Hindlimb muscle (tissue), 1 donor: ENCODE results near the gene MMP24. TPM values are rescaled to one million over a fixed set of nuclear protein-coding genes. Genes with fewer than 3 reads are reported as not detected.
A peak's percentile ranks its signal among the peaks of the same experiment; 100 is the strongest.
"Not testable (repeated sequence)": the region's sequence is repeated elsewhere in the genome, so short reads cannot be mapped to it uniquely, and the experiment has no call there.

Experiments
- DNase-seq: peaks from one replicate; pipeline ENCODE4 v3.0.0-alpha.2; 2013
- polyA plus RNA-seq: library from polyadenylated mRNA; unstranded; fragments of 120-200 nt; gene quantifications from one replicate; pipeline ENCODE4 v1.2.1, GENCODE V29; 2013; ENCODE audit not compliant: insufficient read length

MMP24 gene
- polyA plus RNA-seq, 1 donor: 0.43 TPM

- DNase-seq: no peak
Observed at GRCh38 chr20:35223941-35224340, 2.5 kb upstream of the MMP24 start.

- DNase-seq: no peak
Observed at GRCh38 chr20:35224536-35224935, 2.0 kb upstream of the MMP24 start.

DNA sequence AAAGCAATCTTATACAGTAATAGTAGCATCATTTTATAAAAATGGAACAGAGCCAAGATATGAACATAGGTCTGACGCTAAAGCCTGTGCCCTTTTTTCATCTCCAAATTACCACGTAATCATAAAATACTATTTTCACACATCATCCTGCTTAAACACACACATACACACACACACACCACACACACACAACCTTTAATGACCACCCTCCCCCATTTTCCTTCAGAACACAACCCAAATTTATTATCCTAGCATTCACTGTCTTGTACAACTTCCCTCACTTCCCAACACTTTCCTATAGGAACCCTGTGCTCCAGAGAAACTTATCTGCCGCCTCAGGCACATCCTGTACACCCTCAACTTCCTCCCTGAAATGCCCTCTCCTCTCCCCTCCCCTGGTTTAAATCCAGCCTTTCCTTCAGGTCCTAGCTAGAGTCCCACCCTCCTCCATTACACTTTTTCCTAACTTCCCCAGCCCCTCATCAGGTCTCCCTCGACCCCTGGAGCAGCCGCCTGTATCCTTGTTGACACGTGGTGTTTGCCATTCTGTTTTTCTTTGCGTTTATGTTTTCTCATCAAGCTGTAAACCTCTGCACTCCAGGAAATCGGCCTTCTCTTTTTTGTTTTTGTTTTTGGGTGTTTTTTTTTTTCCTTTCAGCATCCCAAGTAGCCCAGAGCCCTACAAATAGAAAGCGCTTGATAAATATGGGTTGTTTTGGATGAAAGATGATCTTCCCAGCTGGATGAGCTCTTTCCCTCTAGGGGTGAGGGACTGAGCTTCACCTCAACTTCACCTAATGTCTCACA lies 968 bp upstream of the MMP24 start:
- no peak for DNase-seq

DNA sequence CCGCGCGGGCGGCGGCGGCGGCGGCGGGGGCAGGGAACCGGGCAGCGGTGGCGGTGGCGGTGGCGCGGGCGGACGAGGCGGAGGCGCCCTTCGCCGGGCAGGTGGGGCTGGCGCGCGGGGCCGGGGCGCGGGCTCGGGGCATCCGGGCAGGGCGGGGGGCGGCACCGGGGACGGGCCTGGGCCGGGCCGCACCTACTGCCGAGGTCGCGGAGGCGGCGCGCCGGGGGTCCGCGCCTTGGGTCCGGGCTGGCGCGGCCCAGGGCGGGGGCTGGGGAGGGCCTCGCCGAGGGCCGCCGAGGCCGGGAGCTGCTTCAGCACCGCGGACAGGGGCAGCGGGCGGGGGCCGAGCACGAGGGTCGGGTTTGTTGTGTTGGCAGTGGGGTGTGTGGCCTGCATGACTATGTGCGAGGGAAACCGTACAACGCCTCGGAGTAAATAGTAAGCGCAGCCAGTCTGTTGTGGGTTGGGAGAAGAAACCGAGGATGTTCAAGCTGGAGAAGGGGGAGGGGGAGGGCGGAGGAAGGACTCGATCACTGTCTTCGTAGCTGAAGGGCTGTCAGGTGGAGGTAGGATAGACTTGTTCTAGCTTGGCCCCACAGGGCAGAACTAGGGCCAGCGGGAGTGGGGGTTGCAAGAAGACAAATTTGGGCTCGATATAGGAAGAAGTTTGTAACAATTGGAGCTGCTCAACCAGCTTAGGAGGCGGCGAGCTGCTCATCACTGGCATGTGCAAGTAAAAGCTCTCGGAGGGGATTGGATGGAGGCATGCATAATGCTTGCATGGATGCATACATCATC lies 593 bp downstream of the MMP24 start:
- DNase-seq: peak; percentile 57

DNA sequence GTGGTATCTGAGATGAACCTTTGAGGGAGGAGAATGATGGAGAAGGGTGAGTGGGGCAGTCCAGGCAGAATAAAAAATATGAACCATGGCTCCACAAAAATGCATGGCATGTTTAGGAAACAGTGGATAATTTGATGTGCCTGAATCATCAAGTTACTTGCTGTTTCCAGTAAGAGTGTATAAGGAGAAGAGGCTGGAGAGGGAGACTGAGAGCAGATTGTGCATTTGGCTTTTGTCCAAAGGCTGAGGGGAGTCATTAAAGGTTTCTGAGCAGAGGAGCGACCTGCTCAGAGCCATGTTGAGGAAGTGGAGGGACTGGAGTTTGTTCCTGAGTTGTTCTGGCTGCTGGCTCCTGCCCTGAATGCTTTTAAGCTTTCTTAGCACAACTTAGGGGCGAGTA lies 6.1 kb downstream of the MMP24 start:
- no peak for DNase-seq

- no peak for DNase-seq
Observed at GRCh38 chr20:35235881-35236280, 9.4 kb downstream of the MMP24 start.

DNA sequence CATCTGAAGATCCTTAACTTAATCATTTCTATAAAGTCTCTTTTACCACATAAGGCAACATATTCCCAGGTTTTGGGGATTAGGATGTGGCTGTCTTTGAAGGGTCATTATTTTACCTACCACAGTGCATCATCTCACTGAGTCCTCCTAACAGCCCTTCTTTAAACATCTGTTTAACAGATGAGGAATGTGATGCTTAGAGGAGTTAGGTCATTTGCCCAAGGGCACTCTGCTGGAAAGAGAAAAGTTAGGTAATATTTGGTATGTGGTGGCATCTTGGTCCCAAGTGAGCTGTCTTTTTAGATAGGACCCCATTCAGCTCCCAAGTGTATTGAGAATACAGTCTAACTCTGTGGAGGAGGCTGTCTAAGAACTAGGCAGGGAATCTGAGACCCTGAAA lies 11.0 kb downstream of the MMP24 start:
- no peak for DNase-seq

GRCh38 chr20:35238170-35238569 lies 11.7 kb downstream of the MMP24 start:
- no peak for DNase-seq

DNA sequence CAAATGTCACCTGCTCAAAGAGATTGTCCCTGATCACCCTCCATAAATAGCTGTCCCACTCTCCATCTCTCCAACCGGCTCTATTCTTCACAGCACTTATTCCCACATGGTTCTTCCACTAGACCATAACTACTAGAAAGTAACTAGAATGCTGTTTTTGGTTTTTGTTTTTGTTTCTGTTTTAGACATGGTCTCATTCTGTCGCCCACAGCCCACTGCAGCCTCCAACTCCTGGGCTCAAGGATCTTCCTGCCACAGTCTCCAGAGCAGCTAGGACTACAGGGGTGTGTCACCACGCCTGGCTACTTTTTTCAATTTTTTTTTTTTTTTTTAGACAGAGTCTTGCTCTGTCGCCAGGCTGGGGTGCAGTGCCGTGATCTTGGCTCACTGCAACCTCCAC lies 12.2 kb downstream of the MMP24 start:
- no peak for DNase-seq

DNA sequence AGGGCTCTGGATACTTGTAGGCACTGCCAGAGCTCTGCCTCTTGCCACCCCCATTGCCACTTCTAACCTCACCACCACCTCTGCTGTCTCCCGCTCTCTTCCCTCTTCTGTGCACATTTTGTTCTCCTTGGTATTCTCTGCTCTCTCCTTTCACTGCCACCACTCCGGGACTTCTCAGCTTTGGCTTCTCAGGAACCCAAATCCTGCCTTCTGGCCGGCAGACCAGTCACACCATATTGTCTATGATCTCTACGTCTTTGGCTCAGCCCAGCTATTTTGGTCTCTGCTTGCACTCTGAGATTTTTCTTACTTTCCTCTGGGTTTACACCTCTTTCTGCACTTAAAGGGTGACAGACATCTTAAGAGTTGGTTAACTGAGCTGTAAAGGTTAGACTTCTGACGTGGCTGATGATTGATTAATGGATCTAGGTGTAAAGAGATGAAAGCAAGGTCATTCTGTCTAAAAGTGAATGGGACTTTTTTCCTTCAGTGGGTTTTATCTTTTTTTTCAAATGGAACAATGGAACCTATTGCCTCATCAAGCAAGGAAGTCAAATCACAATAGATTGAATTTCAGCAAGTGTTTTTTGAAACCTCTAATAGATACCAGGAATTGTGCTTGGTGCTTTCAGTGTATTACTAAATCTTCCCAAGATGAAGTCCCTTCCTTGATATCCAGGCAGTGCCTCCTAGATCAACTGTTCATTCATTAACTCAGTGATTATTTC lies 13.8 kb downstream of the MMP24 start:
- DNase-seq: no peak

DNA sequence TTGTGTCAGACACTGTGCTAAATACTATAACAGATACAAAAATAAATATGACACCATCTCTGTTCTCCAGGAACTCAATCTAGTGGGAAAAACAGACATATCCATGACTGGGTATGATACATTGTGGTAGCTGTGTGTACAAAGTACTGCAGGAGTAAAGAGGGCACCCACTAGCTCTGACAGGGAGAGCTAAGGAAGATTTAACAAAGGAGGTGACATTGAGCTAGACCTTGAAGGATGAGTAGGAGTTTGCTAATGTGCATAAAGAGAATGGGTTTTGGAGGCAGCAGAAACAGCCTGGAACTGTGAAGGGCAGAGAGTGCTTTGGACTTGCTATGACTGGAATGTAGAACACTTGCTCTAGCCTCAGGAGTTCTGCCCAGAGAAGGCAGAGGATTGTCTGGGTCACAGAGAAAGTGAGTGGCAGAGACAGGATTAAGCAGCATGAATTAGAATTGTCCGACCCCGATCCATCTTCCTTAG lies 14.4 kb downstream of the MMP24 start:
- no peak for DNase-seq

DNA sequence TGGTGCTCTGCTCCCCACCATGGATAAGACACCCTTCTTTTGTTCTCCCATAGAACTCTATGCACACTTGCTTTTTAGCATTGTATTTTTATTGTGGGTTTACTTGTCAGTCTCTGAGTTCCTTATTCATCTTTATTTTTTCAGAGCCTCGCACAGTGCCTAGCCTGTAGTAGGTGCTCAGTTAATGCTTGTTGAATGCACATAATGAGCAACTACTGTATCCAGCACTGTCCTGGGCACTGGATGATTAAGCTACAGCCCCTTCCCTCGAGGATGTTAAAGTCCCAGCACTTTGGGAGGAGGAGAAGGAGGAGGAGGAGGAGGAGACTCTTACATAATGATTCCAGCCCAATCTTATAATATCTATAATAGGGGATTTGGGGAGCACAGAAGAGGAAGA lies 16.8 kb downstream of the MMP24 start:
- DNase-seq: no peak

GRCh38 chr20:35243986-35244385 lies 17.5 kb downstream of the MMP24 start:
- no peak for DNase-seq

DNA sequence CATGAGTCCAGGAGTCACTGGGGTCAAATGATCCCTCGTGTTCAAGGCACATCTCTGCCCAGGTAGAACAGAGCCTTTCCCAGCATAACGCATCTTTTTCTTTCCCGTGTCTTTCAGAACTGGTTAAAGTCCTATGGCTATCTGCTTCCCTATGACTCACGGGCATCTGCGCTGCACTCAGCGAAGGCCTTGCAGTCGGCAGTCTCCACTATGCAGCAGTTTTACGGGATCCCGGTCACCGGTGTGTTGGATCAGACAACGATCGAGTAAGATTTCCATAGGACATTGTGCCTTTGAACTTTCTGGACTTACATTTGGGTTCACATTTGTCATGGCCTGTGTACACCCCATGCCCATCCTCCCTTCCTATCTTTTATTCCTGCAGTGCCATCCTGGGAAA lies 20.2 kb downstream of the MMP24 start:
- no peak for DNase-seq

- no peak for DNase-seq
Observed at GRCh38 chr20:35248641-35249475, 22.4 kb downstream of the MMP24 start.

GRCh38 chr20:35251613-35251940 lies 25.1 kb downstream of the MMP24 start:
- DNase-seq: no peak

DNA sequence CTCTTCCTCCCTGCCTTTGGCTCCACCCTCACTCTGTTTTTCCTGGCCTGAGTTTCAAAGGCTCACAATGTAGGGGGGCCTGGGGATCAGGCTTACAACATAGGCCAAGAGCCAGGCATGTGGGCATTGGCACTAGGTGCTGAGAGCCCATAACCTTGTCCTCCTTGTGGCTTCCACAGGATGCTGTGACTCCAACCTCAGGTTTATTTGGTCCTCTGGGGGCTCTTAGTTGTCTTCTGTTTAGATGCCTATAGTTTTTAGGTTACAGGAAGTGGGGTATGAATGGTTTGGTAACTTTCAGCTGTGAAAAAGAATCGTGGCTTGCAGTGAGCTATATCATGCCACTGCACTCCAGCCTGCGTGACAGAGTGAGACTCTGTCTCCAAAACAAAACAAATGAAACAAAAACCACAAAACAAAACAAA lies 25.6 kb downstream of the MMP24 start:
- no peak for DNase-seq

- not testable (repeated sequence) for DNase-seq
Observed at GRCh38 chr20:35252598-35252997, 26.1 kb downstream of the MMP24 start.

DNA sequence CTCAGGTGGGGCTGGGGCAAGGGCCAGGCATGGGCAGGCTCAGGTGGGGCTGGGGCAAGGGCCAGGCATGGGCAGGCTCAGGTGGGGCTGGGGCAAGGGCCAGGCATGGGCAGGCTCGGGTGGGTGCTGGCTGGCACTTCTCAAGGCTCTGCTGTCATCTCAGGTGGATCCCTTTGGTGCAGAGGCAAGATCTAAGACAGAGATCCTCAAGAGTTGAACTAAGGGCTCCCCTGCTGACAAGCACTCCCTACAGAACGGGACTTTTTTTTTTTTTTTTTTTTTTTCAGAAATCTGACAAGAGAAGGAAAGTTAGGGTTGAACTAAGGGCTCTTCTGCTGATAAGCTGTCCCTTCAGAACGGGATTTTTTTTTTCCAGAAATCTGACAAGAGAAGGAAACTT lies 26.5 kb downstream of the MMP24 start:
- no peak for DNase-seq

DNA sequence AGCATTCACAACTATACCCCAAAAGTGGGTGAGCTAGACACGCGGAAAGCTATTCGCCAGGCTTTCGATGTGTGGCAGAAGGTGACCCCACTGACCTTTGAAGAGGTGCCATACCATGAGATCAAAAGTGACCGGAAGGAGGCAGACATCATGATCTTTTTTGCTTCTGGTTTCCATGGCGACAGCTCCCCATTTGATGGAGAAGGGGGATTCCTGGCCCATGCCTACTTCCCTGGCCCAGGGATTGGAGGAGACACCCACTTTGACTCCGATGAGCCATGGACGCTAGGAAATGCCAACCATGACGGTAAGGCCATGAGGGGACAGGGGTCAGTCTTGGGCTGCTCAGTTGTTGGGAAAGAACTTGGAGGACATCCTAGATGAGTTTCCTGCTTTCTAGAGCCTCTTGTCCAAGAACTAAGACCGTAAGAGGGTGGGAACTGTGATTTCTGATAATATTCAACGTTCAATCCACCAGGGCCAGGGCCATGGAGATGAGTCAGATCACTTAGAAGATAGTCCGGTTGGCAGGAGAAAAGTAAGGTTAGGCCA lies 28.0 kb downstream of the MMP24 start:
- DNase-seq: no peak

DNA sequence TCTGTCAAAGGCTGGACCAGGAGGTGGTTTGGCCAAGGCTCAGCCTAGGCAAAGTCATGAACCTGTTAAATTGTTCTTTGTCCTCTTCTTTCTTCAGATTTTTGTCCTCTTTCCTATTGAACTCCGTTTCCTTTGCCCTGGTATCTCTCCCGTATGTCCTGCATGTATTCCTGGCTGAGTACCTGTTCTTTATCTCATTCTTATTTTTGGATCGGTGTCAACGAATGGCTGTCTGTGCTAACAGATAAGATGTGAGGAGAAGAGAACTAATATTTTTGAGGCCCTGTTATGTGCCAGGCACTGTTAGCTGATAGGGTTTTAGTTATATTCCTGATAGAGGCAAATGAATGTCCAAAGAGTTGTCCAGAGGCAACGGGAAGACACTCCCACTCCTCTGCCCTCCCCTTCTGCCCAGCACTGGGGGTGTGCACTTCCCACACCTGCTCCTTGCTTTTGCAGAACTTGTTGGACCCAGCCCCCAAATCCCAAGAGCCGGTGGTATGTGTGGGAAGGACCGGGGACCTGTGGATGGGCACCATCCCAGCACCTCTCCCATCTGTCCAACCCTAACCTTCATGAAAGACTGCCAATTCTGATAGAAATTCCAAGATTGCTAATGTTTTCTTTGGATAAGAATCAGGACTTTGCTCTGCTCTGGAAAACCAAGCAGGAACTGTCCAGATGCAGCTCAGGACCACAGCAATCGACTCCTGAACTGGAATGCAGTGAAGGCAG lies 30.9 kb downstream of the MMP24 start:
- no peak for DNase-seq
